ENCODE results near the gene PPP2R2B. TPM values are rescaled to one million over a fixed set of nuclear protein-coding genes. Genes with fewer than 3 reads are reported as not detected.

The PPP2R2B gene
- total and polyA plus RNA-seq, 4 donors = 0.15 to 1.2 (median 0.55) TPM

GRCh38 chr5:146813346-146814157 is 65.0 kb downstream of the PPP2R2B start:
- ATAC-seq (ENCODE audit: insufficient read depth, low FRiP score) (no peak), DNase-seq (peak in 1 of 3 donors; percentile 3)
- Histone ChIP-seq H3K27ac (ENCODE audit: low read depth in 1 of 2, low read length in 1 of 2) (no peak overlapping the region), H3K36me3 (ENCODE audit: control insufficient read depth in 4 of 4, insufficient read depth in 4 of 4, low read length in 4 of 4) (no peaks in the 10 kb centered on the region), H3K9ac (ENCODE audit: insufficient read depth in 1 of 2, low read length in 2 of 2) (no peak overlapping the region), H3K27me3 (ENCODE audit: control insufficient read depth in 3 of 3, insufficient read depth in 3 of 3, low read length in 2 of 3) (no peaks in the 10 kb centered on the region), H3K4me1 (ENCODE audit: control insufficient read depth in 5 of 5, insufficient read depth in 5 of 5, low read length in 5 of 5) (peaks cover 0 to 1% (median 0%) of the 10 kb centered on the region in 5 donors), H3K9me3 (ENCODE audit: control insufficient read depth in 4 of 4, insufficient read depth in 3 of 4, low read length in 3 of 4) (no peaks in the 10 kb centered on the region), H3K4me3 (no peak overlapping the region)
- 69% methylated on average over 10 of the region's 10 CpGs for WGBS, 2 donors
- TF ChIP-seq, protein P1, sequence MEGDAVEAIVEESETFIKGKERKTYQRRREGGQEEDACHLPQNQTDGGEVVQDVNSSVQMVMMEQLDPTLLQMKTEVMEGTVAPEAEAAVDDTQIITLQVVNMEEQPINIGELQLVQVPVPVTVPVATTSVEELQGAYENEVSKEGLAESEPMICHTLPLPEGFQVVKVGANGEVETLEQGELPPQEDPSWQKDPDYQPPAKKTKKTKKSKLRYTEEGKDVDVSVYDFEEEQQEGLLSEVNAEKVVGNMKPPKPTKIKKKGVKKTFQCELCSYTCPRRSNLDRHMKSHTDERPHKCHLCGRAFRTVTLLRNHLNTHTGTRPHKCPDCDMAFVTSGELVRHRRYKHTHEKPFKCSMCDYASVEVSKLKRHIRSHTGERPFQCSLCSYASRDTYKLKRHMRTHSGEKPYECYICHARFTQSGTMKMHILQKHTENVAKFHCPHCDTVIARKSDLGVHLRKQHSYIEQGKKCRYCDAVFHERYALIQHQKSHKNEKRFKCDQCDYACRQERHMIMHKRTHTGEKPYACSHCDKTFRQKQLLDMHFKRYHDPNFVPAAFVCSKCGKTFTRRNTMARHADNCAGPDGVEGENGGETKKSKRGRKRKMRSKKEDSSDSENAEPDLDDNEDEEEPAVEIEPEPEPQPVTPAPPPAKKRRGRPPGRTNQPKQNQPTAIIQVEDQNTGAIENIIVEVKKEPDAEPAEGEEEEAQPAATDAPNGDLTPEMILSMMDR (IDR thresholded peaks at IDR 0.05; ENCODE audit: control extremely low read depth, extremely low read depth) = no peak

GRCh38 chr5:146805081-146805480 is 73.5 kb downstream of the PPP2R2B start:
- no peaks in the 10 kb centered on the region for H3K9me3 ChIP-seq (ENCODE audit: control insufficient read depth in 4 of 4, insufficient read depth in 3 of 4, low read length in 3 of 4)
- no peak overlapping the region for H3K4me3 ChIP-seq
- no peaks in the 10 kb centered on the region for H3K36me3 ChIP-seq (ENCODE audit: control insufficient read depth in 4 of 4, insufficient read depth in 4 of 4, low read length in 4 of 4)
- TF ChIP-seq, protein P1 (IDR thresholded peaks at IDR 0.05; ENCODE audit: control extremely low read depth, extremely low read depth) = no peak
- DNase-seq (no peak), ATAC-seq (ENCODE audit: insufficient read depth, low FRiP score) (no peak)
- peaks cover 6 to 11% (median 10%) of the 10 kb centered on the region in 3 donors for H3K27me3 ChIP-seq (ENCODE audit: control insufficient read depth in 3 of 3, insufficient read depth in 3 of 3, low read length in 2 of 3)
- H3K4me1 ChIP-seq (ENCODE audit: control insufficient read depth in 5 of 5, insufficient read depth in 5 of 5, low read length in 5 of 5) = no peaks in the 10 kb centered on the region
- 49 to 78% methylated on average over 1 of the region's 1 CpG for WGBS, 2 donors
- no peak overlapping the region for H3K9ac ChIP-seq (ENCODE audit: insufficient read depth in 1 of 2, low read length in 2 of 2)
- no peak overlapping the region for H3K27ac ChIP-seq (ENCODE audit: low read depth in 1 of 2, low read length in 1 of 2)

DNA sequence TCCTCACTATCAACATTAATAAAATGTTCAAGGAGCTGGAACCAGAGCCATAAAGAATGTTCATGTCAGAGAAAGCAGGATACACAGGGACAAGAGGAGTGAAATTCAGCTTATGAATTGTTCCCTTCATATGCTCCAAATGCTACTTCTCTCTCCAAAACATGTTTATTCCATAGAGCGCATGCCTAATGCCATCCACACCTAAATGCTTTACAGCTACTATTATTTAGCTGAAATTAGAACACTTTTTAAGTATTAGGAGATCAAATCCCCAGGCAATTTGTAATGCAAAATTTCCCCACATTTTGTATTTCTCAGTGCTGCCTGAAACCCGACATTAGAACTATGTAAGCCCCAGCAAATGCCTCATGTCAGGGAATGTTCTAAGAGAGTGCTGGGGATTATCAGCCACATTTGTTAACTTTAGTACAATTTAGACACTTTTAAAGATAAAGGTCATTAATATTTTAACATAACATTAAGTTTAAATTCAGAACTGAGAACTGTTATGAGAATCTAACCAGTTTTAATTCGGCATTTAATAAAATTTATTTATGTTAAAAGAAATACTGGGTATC is 75.5 kb downstream of the PPP2R2B start:
- Histone ChIP-seq H3K9me3 (ENCODE audit: control insufficient read depth in 4 of 4, insufficient read depth in 3 of 4, low read length in 3 of 4) (peaks cover 0 to 3% (median 0%) of the 10 kb centered on the region in 4 donors), H3K4me1 (ENCODE audit: control insufficient read depth in 5 of 5, insufficient read depth in 5 of 5, low read length in 5 of 5) (no peaks in the 10 kb centered on the region), H3K4me3 (no peak overlapping the region), H3K27ac (ENCODE audit: low read depth in 1 of 2, low read length in 1 of 2) (no peak overlapping the region), H3K36me3 (ENCODE audit: control insufficient read depth in 4 of 4, insufficient read depth in 4 of 4, low read length in 4 of 4) (no peaks in the 10 kb centered on the region), H3K27me3 (ENCODE audit: control insufficient read depth in 3 of 3, insufficient read depth in 3 of 3, low read length in 2 of 3) (peaks cover 6 to 11% (median 10%) of the 10 kb centered on the region in 3 donors), H3K9ac (ENCODE audit: insufficient read depth in 1 of 2, low read length in 2 of 2) (no peak overlapping the region)
- ATAC-seq (ENCODE audit: insufficient read depth, low FRiP score) (no peak), DNase-seq (no peak)
- WGBS, 2 donors = 84 to 85% methylated on average over 3 of the region's 3 CpGs
- TF ChIP-seq, protein P1 (IDR thresholded peaks at IDR 0.05; ENCODE audit: control extremely low read depth, extremely low read depth) = no peak

All from lung (tissue), 12 donors.